Skeletal muscle satellite cell (primary cell): ENCODE measurements around the gene ADRA2B.

ENCODE experiments used
- H3K27me3 ChIP-seq: 2 replicates; pipeline ENCODE4 v1.7.0; 2013; ENCODE audit warnings: low read length; ENCODE audit not compliant: control insufficient read depth, insufficient read depth
- H3K36me3 ChIP-seq: 2 replicates; pipeline ENCODE4 v1.7.0; 2013; ENCODE audit warnings: mild to moderate bottlenecking, control low read depth, low read length; ENCODE audit not compliant: insufficient read depth
- H3K4me1 ChIP-seq: 2 replicates; pipeline ENCODE4 v1.7.0; 2013; ENCODE audit warnings: low read length; ENCODE audit not compliant: control insufficient read depth, insufficient read depth
- H3K4me2 ChIP-seq: 2 replicates; pipeline ENCODE4 v1.7.0; 2013; ENCODE audit warnings: mild to moderate bottlenecking, low read length
- H3K4me3 ChIP-seq: 2 replicates; pipeline ENCODE4 v1.7.0; 2013; ENCODE audit warnings: low read length
- H3K9ac ChIP-seq: 2 replicates; pipeline ENCODE4 v1.7.0; 2013; ENCODE audit warnings: mild to moderate bottlenecking, low read depth, low read length, moderate library complexity
- H3K9me3 ChIP-seq: replicated peaks from 2 replicates; pipeline ENCODE4 v1.7.0; 2013; ENCODE audit warnings: mild to moderate bottlenecking, control low read depth, low read length

The ADRA2B gene

GRCh38 chr2:96156011-96156820 lies 39.8 kb upstream of the ADRA2B start:
- no peak overlapping the region for H3K4me3 ChIP-seq
- H3K36me3 ChIP-seq, result no peaks in the 10 kb centered on the region
- no peaks in the 10 kb centered on the region for H3K9me3 ChIP-seq
- peaks cover 33% of the 10 kb centered on the region for H3K27me3 ChIP-seq
- H3K9ac ChIP-seq, result no peak overlapping the region
- H3K4me2 ChIP-seq, result no peak overlapping the region
- H3K4me1 ChIP-seq, result no peaks in the 10 kb centered on the region

- H3K4me2 ChIP-seq, result no peak overlapping the region
- no peaks in the 10 kb centered on the region for H3K36me3 ChIP-seq
- H3K27me3 ChIP-seq, result peaks cover 33% of the 10 kb centered on the region
- H3K4me1 ChIP-seq, result no peaks in the 10 kb centered on the region
- H3K9ac ChIP-seq, result no peak overlapping the region
- no peaks in the 10 kb centered on the region for H3K9me3 ChIP-seq
- H3K4me3 ChIP-seq, result no peak overlapping the region
Measured at GRCh38 chr2:96154506-96155380, 38.4 kb upstream of the ADRA2B start.

- Histone ChIP-seq H3K36me3 (no peaks in the 10 kb centered on the region), H3K4me2 (no peak overlapping the region), H3K4me1 (no peaks in the 10 kb centered on the region), H3K27me3 (peaks cover 29% of the 10 kb centered on the region), H3K9ac (no peak overlapping the region), H3K9me3 (no peaks in the 10 kb centered on the region), H3K4me3 (no peak overlapping the region)
Measured at GRCh38 chr2:96153991-96154431, 37.6 kb upstream of the ADRA2B start.

GRCh38 chr2:96153291-96153713 lies 36.9 kb upstream of the ADRA2B start:
- H3K4me3 ChIP-seq, result no peak overlapping the region
- H3K4me1 ChIP-seq, result peaks cover 6% of the 10 kb centered on the region
- peaks cover 22% of the 10 kb centered on the region for H3K27me3 ChIP-seq
- H3K9me3 ChIP-seq, result no peaks in the 10 kb centered on the region
- H3K36me3 ChIP-seq, result no peaks in the 10 kb centered on the region
- H3K9ac ChIP-seq, result no peak overlapping the region
- no peak overlapping the region for H3K4me2 ChIP-seq

- Histone ChIP-seq H3K4me1 (peaks cover 11% of the 10 kb centered on the region), H3K4me2 (no peak overlapping the region), H3K9me3 (no peaks in the 10 kb centered on the region), H3K9ac (no peak overlapping the region), H3K36me3 (no peaks in the 10 kb centered on the region), H3K4me3 (no peak overlapping the region), H3K27me3 (peaks cover 14% of the 10 kb centered on the region)
Measured at GRCh38 chr2:96152304-96153161, 36.2 kb upstream of the ADRA2B start.

GRCh38 chr2:96151595-96152303 lies 35.4 kb upstream of the ADRA2B start:
- Histone ChIP-seq H3K4me2 (no peak overlapping the region), H3K27me3 (peaks cover 7% of the 10 kb centered on the region), H3K9me3 (no peaks in the 10 kb centered on the region), H3K4me1 (peaks cover 11% of the 10 kb centered on the region), H3K9ac (no peak overlapping the region), H3K36me3 (no peaks in the 10 kb centered on the region), H3K4me3 (no peak overlapping the region)

- Histone ChIP-seq H3K27me3 (peaks cover 7% of the 10 kb centered on the region), H3K9me3 (no peaks in the 10 kb centered on the region), H3K9ac (no peak overlapping the region), H3K4me2 (no peak overlapping the region), H3K4me3 (no peak overlapping the region), H3K36me3 (no peaks in the 10 kb centered on the region), H3K4me1 (peaks cover 11% of the 10 kb centered on the region)
Measured at GRCh38 chr2:96150791-96151594, 34.6 kb upstream of the ADRA2B start.

- Histone ChIP-seq H3K4me2 (no peak overlapping the region), H3K9ac (no peak overlapping the region), H3K36me3 (no peaks in the 10 kb centered on the region), H3K27me3 (peaks cover 6% of the 10 kb centered on the region), H3K4me1 (peaks cover 17% of the 10 kb centered on the region), H3K4me3 (no peak overlapping the region), H3K9me3 (no peaks in the 10 kb centered on the region)
Measured at GRCh38 chr2:96150007-96150640, 33.8 kb upstream of the ADRA2B start.

GRCh38 chr2:96148410-96149217 lies 32.2 kb upstream of the ADRA2B start:
- peaks cover 27% of the 10 kb centered on the region for H3K4me1 ChIP-seq
- H3K36me3 ChIP-seq, result no peaks in the 10 kb centered on the region
- H3K4me3 ChIP-seq, result no peak overlapping the region
- no peak overlapping the region for H3K4me2 ChIP-seq
- no peaks in the 10 kb centered on the region for H3K9me3 ChIP-seq
- H3K9ac ChIP-seq, result no peak overlapping the region
- no peaks in the 10 kb centered on the region for H3K27me3 ChIP-seq
